ENCODE data around the gene OTUD7B.

- no peak for TF ChIP-seq CTCF (IDR thresholded peaks at IDR 0.05)
- no peak for TF ChIP-seq POLR2AphosphoS5 (IDR thresholded peaks at IDR 0.05)
- TF ChIP-seq EP300 (IDR thresholded peaks at IDR 0.05), result no peak
- no peak for TF ChIP-seq POLR2A (IDR thresholded peaks at IDR 0.05)
Measured at GRCh38 chr1:149997585-149998262, 12.8 kb downstream of the OTUD7B start.

Measured in sigmoid colon (tissue), 4 donors.